C4-2B (cell line): ENCODE data around the gene SMR3B.

Experiments used
- CTCF ChIP-seq: fragments of 450-650 bp; conservative IDR thresholded peaks from 2 replicates; pipeline ENCODE4 v1.5.1; 2017; ENCODE audit warnings: mild to moderate bottlenecking
- ZFX ChIP-seq: fragments of 450-650 bp; IDR thresholded peaks from 2 replicates; pipeline ENCODE4 v1.6.1; 2017

- no peak for TF ChIP-seq CTCF
- TF ChIP-seq ZFX = no peak
Observed at GRCh38 chr4:70367813-70368212, 15.1 kb upstream of the SMR3B start.
